DOHH2 (cell line): ENCODE measurements around the gene RHEX.
A peak's percentile ranks its signal among the peaks of the same experiment; 100 is the strongest.

Experiments
- H3F3A ChIP-seq: fragments of 200-600 bp; sonication (generic), shearing (Covaris generic); 2 replicates; pipeline ENCODE4 v1.6.0; 2016; ENCODE audit warnings: antibody characterized with exemption, mild to moderate bottlenecking; ENCODE audit not compliant: control insufficient read depth, insufficient read depth
- H3K27ac ChIP-seq: fragments of 200-600 bp; sonication (generic); 2 replicates; pipeline ENCODE4 v1.5.1; 2014; ENCODE audit warnings: low read depth, mild to moderate bottlenecking, low read length, moderate library complexity
- H3K27me3 ChIP-seq: fragments of 200-600 bp; sonication (generic); 2 replicates; pipeline ENCODE4 v1.6.1; 2014; ENCODE audit warnings: mild to moderate bottlenecking, low read length, mixed read lengths; ENCODE audit not compliant: control insufficient read depth
- H3K36me3 ChIP-seq: fragments of 200-600 bp; sonication (generic); 2 replicates; pipeline ENCODE4 v1.6.1; 2014; ENCODE audit warnings: mild to moderate bottlenecking, low read length, moderate library complexity, mixed read lengths; ENCODE audit not compliant: control insufficient read depth
- H3K4me1 ChIP-seq: fragments of 200-600 bp; sonication (generic); 2 replicates; pipeline ENCODE4 v1.6.1; 2014; ENCODE audit warnings: mild to moderate bottlenecking, low read length, mixed read lengths; ENCODE audit not compliant: control insufficient read depth
- H3K4me2 ChIP-seq: fragments of 200-600 bp; sonication (generic); 2 replicates; pipeline ENCODE4 v1.6.0; 2014; ENCODE audit warnings: mild to moderate bottlenecking, low read length, moderate library complexity
- H3K4me3 ChIP-seq: fragments of 200-600 bp; sonication (generic); 2 replicates; pipeline ENCODE4 v1.5.1; 2014; ENCODE audit warnings: mild to moderate bottlenecking, low read length, mixed read lengths
- H3K79me2 ChIP-seq: fragments of 200-600 bp; sonication (generic); 2 replicates; pipeline ENCODE4 v1.6.1; 2014; ENCODE audit warnings: mild to moderate bottlenecking, low read length, mixed read lengths; ENCODE audit not compliant: control insufficient read depth
- H3K9me2 ChIP-seq: fragments of 200-600 bp; sonication (generic); replicated peaks from 2 replicates; pipeline ENCODE4 v1.6.1; 2014; ENCODE audit warnings: mild to moderate bottlenecking, low read length, mixed read lengths; ENCODE audit not compliant: control insufficient read depth
- H3K9me3 ChIP-seq: fragments of 200-600 bp; sonication (generic); 2 replicates; pipeline ENCODE4 v1.6.1; 2014; ENCODE audit warnings: antibody characterized with exemption, low read length, mixed read lengths; ENCODE audit not compliant: control insufficient read depth, insufficient read depth
- H4K20me1 ChIP-seq: fragments of 200-600 bp; sonication (generic); 2 replicates; pipeline ENCODE4 v1.6.0; 2014; ENCODE audit warnings: low read depth, mild to moderate bottlenecking, antibody characterized with exemption, low read length, moderate library complexity; ENCODE audit not compliant: control insufficient read depth, insufficient read depth
- EZH2phosphoT487 ChIP-seq: fragments of 200-600 bp; sonication (generic); IDR thresholded peaks from 2 replicates; pipeline ENCODE4 v1.6.1; 2017; ENCODE audit warnings: borderline replicate concordance, mild to moderate bottlenecking, antibody characterized with exemption, low read length, moderate library complexity, mixed read lengths
- TF ChIP-seq, protein P1 (sequence below): fragments of 200-600 bp; sonication (generic); IDR thresholded peaks from one replicate; pipeline ENCODE4 v1.5.1; 2014; ENCODE audit warnings: antibody characterized with exemption, mild to moderate bottlenecking, low read depth, low read length; ENCODE audit not compliant: poor library complexity, severe bottlenecking

The RHEX gene

DNA sequence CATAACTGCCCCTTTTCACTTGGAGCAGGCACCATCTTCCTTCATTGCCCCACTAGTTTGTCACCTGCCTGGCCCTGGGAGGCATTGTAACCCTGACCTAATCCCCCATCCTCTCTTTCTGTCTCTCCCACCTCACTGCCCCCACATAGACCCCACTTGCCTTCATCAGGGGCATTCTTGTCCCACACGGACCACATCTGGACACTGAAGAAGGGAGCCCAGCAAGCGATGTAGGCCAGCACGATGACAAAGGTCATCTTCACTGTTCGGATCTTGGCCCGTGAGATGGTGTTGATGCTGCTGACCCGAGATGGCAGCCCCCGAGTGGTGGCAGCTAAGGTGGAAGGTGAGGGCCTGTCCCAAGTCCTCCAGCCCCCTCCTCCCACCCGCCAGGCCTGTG, 62.8 kb downstream of the RHEX start:
- H3K4me3 ChIP-seq: no peak overlapping the region
- H3K4me2 ChIP-seq: no peak overlapping the region
- H4K20me1 ChIP-seq: no peaks in the 10 kb centered on the region
- peaks cover 38% of the 10 kb centered on the region for H3K27me3 ChIP-seq
- no peaks in the 10 kb centered on the region for H3K9me2 ChIP-seq
- no peaks in the 10 kb centered on the region for H3F3A ChIP-seq
- H3K27ac ChIP-seq: no peak overlapping the region
- TF ChIP-seq EZH2phosphoT487: no peak
- TF ChIP-seq, protein P1, sequence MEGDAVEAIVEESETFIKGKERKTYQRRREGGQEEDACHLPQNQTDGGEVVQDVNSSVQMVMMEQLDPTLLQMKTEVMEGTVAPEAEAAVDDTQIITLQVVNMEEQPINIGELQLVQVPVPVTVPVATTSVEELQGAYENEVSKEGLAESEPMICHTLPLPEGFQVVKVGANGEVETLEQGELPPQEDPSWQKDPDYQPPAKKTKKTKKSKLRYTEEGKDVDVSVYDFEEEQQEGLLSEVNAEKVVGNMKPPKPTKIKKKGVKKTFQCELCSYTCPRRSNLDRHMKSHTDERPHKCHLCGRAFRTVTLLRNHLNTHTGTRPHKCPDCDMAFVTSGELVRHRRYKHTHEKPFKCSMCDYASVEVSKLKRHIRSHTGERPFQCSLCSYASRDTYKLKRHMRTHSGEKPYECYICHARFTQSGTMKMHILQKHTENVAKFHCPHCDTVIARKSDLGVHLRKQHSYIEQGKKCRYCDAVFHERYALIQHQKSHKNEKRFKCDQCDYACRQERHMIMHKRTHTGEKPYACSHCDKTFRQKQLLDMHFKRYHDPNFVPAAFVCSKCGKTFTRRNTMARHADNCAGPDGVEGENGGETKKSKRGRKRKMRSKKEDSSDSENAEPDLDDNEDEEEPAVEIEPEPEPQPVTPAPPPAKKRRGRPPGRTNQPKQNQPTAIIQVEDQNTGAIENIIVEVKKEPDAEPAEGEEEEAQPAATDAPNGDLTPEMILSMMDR: no peak
- H3K79me2 ChIP-seq: no peaks in the 10 kb centered on the region
- H3K4me1 ChIP-seq: peaks cover 9% of the 10 kb centered on the region
- H3K9me3 ChIP-seq: no peaks in the 10 kb centered on the region
- no peaks in the 10 kb centered on the region for H3K36me3 ChIP-seq

- TF ChIP-seq EZH2phosphoT487: no peak
- TF ChIP-seq, protein P1: no peak
- Histone ChIP-seq H3K9me2 (no peaks in the 10 kb centered on the region), H4K20me1 (no peaks in the 10 kb centered on the region), H3K4me2 (no peak overlapping the region), H3K4me3 (no peak overlapping the region), H3K27me3 (peaks cover 38% of the 10 kb centered on the region), H3K4me1 (peaks cover 9% of the 10 kb centered on the region), H3K36me3 (no peaks in the 10 kb centered on the region), H3K27ac (no peak overlapping the region), H3K9me3 (no peaks in the 10 kb centered on the region), H3F3A (no peaks in the 10 kb centered on the region), H3K79me2 (no peaks in the 10 kb centered on the region)
Observed at GRCh38 chr1:206116191-206116872, 63.4 kb downstream of the RHEX start.

- Histone ChIP-seq H3K9me3 (no peaks in the 10 kb centered on the region), H3K4me2 (peak overlapping the region; percentile 50), H3K4me1 (peaks cover 9% of the 10 kb centered on the region), H4K20me1 (no peaks in the 10 kb centered on the region), H3K9me2 (no peaks in the 10 kb centered on the region), H3F3A (no peaks in the 10 kb centered on the region), H3K27me3 (peaks cover 38% of the 10 kb centered on the region), H3K79me2 (no peaks in the 10 kb centered on the region), H3K27ac (no peak overlapping the region), H3K36me3 (no peaks in the 10 kb centered on the region), H3K4me3 (peak overlapping the region; percentile 47; the same call in 1 of the 2 replicates)
- TF ChIP-seq EZH2phosphoT487: no peak
- TF ChIP-seq, protein P1: no peak
Observed at GRCh38 chr1:206116873-206117150, 63.8 kb downstream of the RHEX start.
